Esophagus muscularis mucosa (tissue), 4 donors: Measurements from ENCODE around the gene NOS1. TPM values are rescaled to one million over a fixed set of nuclear protein-coding genes. Genes with fewer than 3 reads are reported as not detected.

ENCODE experiments used
- DNase-seq: peaks from one replicate; pipeline ENCODE4 v3.0.0-alpha.2; 2017; ENCODE audit errors: extremely low spot score
- H3K27ac ChIP-seq, 4 donors: fragments of 200-600 bp; sonication (generic); replicated peaks in 1 of 4; 1 replicate in 3 of 4; 2 replicates in 1 of 4; pipeline ENCODE4 v1.5.1; 2016 to 2019; ENCODE audit warnings: mild to moderate bottlenecking in 1 of 4
- H3K27me3 ChIP-seq, 4 donors: fragments of 200-600 bp; sonication (generic); one replicate each; pipeline versions ENCODE4 v1.5.1 to v1.6.0; 2016 to 2019
- H3K36me3 ChIP-seq, 4 donors: fragments of 200-600 bp; sonication (generic); one replicate each; pipeline ENCODE4 v1.5.1; 2016 to 2019
- H3K4me1 ChIP-seq, 4 donors: fragments of 200-600 bp; sonication (generic); one replicate each; pipeline ENCODE4 v1.5.1; 2016 to 2019
- H3K4me3 ChIP-seq, 4 donors: fragments of 200-600 bp; sonication (generic); 1 replicate in 2 of 4; 2 replicates in 2 of 4; pipeline ENCODE4 v1.5.1; 2016 to 2019; ENCODE audit warnings: mild to moderate bottlenecking in 4 of 4, moderate library complexity in 1 of 4
- H3K9me3 ChIP-seq, 4 donors: fragments of 200-600 bp; sonication (generic); 1 replicate in 3 of 4; 2 replicates in 1 of 4; pipeline ENCODE4 v1.5.1; 2016 to 2019
- EP300 ChIP-seq: sonication (generic); formaldehyde crosslinking; IDR thresholded peaks from one replicate; pipeline ENCODE4 v1.6.1; 2017; ENCODE audit warnings: antibody characterized with exemption
- POLR2A ChIP-seq: fragments of 450-650 bp; IDR thresholded peaks from one replicate; pipeline ENCODE4 v1.6.1; 2017; ENCODE audit warnings: antibody characterized with exemption, moderate library complexity, mild to moderate bottlenecking, low read depth
- POLR2AphosphoS5 ChIP-seq, 2 donors: sonication (generic); formaldehyde crosslinking; IDR thresholded peaks; one replicate each; pipeline ENCODE4 v1.6.1; 2017; ENCODE audit warnings: antibody characterized with exemption in 2 of 2
- WGBS: methylation state at CpG from one replicate; pipeline ENCODE4 v1.1.5; 2018; 5-methylcytosine and 5-hydroxymethylcytosine counted together
- intact Hi-C: fragments of 100-400 bp; cut with DNase I; formaldehyde crosslinking; loops from one replicate; pipeline ENCODE4 v1.15.1; 2023
- total RNA-seq, 4 donors: library from RNA; depleted of rRNA; stranded (reverse); fragments of >200 nt; gene quantifications; one replicate each; pipeline versions ENCODE4 v1.1.0 to v1.2.1, GENCODE V29; 2016
- TF ChIP-seq, protein P1 (sequence below), 3 experiments: fragments of 200-600 bp in 2 of 3; fragments of 450-650 bp in 1 of 3; sonication (generic) in 2 of 3; IDR thresholded peaks; one replicate each; pipeline ENCODE4 v1.5.1; 2017 to 2019; ENCODE audit warnings: antibody characterized with exemption in 3 of 3, mild to moderate bottlenecking in 2 of 3, moderate library complexity in 1 of 3

The NOS1 gene
- total RNA-seq, 4 donors from 2014 or later = 1.7 to 4.0 (median 3.1) TPM

DNA sequence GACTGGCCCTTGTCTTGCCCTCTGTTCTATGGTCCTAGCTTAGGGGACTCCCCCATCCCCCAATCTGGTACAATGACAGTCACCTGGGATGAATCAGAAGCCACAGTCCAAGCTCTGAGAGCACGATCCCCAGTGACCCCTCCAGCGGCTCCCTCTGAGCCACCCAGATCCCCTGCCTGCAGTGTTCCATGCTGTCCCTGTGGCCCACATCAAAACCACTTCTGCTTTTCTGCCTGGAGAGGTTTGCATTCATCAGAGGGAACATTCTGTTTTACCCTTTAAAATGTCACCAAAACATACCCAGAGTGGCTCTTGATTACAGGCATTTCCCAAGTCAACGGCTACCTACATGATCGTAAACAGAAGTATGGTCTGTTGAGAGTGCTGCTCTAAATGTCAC, 47.5 kb downstream of the NOS1 start:
- intact Hi-C loops = no loop called here
- no peak for TF ChIP-seq POLR2AphosphoS5 (IDR thresholded peaks at IDR 0.05)
- no peak for TF ChIP-seq POLR2A
- H3K27me3 ChIP-seq = no peaks in the 10 kb centered on the region
- WGBS = 50% methylated on average over 4 of the region's 4 CpGs
- no peaks in the 10 kb centered on the region for H3K36me3 ChIP-seq
- no peaks in the 10 kb centered on the region for H3K4me1 ChIP-seq
- H3K27ac ChIP-seq = no peak overlapping the region
- no peak overlapping the region for H3K4me3 ChIP-seq
- no peak for DNase-seq
- H3K9me3 ChIP-seq = peaks cover 0 to 20% (median 13%) of the 10 kb centered on the region in 4 donors

DNA sequence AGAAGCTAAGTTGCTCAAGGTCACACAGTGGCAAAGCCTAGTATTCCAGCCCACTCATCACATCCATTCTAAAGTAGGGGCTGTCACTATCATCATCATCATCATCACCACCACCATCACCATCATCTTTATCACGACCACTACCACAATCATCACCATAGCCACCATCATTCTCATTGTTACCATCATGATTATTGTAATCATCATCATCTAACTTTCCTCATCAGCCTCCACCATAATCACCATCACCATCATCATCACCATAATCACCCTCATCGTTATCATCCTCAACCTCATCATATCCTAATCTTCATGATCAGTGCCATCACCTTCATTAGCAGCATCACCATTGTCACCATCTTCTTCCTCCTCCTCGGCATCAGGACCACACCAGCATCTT, 48.7 kb downstream of the NOS1 start:
- 56% methylated on average over 3 of the region's 3 CpGs for WGBS
- Histone ChIP-seq H3K4me1 (no peaks in the 10 kb centered on the region), H3K36me3 (no peaks in the 10 kb centered on the region), H3K9me3 (peaks cover 0 to 20% (median 13%) of the 10 kb centered on the region in 4 donors), H3K27ac (no peak overlapping the region), H3K27me3 (no peaks in the 10 kb centered on the region), H3K4me3 (no peak overlapping the region)
- no peak for DNase-seq
- intact Hi-C loops = no loop called here
- TF ChIP-seq, protein P1, sequence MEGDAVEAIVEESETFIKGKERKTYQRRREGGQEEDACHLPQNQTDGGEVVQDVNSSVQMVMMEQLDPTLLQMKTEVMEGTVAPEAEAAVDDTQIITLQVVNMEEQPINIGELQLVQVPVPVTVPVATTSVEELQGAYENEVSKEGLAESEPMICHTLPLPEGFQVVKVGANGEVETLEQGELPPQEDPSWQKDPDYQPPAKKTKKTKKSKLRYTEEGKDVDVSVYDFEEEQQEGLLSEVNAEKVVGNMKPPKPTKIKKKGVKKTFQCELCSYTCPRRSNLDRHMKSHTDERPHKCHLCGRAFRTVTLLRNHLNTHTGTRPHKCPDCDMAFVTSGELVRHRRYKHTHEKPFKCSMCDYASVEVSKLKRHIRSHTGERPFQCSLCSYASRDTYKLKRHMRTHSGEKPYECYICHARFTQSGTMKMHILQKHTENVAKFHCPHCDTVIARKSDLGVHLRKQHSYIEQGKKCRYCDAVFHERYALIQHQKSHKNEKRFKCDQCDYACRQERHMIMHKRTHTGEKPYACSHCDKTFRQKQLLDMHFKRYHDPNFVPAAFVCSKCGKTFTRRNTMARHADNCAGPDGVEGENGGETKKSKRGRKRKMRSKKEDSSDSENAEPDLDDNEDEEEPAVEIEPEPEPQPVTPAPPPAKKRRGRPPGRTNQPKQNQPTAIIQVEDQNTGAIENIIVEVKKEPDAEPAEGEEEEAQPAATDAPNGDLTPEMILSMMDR (IDR thresholded peaks at IDR 0.05) = no peak
- TF ChIP-seq EP300 = no peak
- TF ChIP-seq POLR2AphosphoS5 (IDR thresholded peaks at IDR 0.05) = no peak
- TF ChIP-seq POLR2A = no peak

DNA sequence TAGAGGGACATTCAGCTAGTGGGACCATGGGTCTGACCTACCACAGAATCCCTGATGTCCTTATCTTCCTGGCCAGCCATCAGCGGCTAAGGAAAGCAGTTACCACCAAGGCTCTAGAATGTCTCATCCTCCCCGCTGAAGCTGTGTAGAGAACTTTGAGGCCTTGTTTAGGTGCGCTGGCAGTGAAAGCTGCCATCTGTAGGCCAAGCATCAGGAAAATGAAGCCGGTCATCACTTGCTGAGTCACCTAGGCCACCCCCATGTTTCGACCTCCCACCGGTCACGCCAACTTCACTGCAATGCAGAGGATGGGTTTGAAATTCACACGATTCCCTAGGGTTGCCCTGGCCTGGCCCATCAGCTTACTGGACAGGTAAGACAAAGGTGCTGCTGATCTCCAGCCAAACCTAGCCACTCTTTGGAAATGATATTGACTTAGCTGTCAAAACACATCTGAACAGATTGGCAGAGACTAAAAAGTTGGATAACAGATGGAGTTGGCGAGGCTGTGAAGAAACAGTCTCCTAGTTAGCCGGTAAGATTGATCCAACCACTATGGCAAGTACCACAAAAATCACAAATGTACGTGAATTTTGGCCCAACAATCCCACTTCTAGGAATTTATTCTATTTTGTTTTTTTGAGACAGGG, 52.0 kb downstream of the NOS1 start:
- H3K9me3 ChIP-seq = no peaks in the 10 kb centered on the region
- 85% methylated on average over 11 of the region's 11 CpGs for WGBS
- intact Hi-C loops = no loop called here
- H3K4me3 ChIP-seq = no peak overlapping the region
- no peaks in the 10 kb centered on the region for H3K27me3 ChIP-seq
- H3K27ac ChIP-seq = no peak overlapping the region
- TF ChIP-seq POLR2AphosphoS5 (IDR thresholded peaks at IDR 0.05) = no peak
- TF ChIP-seq, protein P1 (IDR thresholded peaks at IDR 0.05) = no peak
- TF ChIP-seq POLR2A = no peak
- TF ChIP-seq EP300 = no peak
- DNase-seq = no peak
- no peaks in the 10 kb centered on the region for H3K36me3 ChIP-seq
- H3K4me1 ChIP-seq = no peaks in the 10 kb centered on the region

DNA sequence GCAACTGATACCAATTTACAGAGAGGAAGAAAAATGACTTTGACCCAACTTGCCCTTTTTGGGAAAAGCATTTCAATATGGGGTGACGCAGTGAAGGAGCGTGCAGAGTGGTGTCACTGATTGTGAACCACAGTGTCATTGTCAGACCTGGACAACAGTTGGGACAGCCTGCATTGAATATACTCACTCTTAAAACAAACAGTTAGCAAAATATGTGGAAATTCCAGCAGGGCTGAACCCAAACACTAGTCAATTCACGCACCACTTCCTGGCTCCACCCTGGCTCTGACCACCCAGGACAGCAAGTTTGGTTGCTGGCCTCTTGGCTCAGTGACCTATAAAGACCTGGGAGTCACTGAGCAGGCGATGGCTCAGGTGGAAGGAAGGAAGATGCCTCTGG, 61.3 kb downstream of the NOS1 start:
- TF ChIP-seq, protein P1 (IDR thresholded peaks at IDR 0.05) = no peak
- TF ChIP-seq EP300 = no peak
- TF ChIP-seq POLR2A = no peak
- no peak for TF ChIP-seq POLR2AphosphoS5 (IDR thresholded peaks at IDR 0.05)
- no peaks in the 10 kb centered on the region for H3K4me1 ChIP-seq
- H3K36me3 ChIP-seq = no peaks in the 10 kb centered on the region
- 54% methylated on average over 4 of the region's 4 CpGs for WGBS
- intact Hi-C loops = no loop called here
- DNase-seq = no peak
- no peak overlapping the region for H3K4me3 ChIP-seq
- peaks cover 0 to 24% (median 0%) of the 10 kb centered on the region in 4 donors for H3K27me3 ChIP-seq
- peaks cover 0 to 10% (median 0%) of the 10 kb centered on the region in 4 donors for H3K9me3 ChIP-seq
- H3K27ac ChIP-seq = no peak overlapping the region

DNA sequence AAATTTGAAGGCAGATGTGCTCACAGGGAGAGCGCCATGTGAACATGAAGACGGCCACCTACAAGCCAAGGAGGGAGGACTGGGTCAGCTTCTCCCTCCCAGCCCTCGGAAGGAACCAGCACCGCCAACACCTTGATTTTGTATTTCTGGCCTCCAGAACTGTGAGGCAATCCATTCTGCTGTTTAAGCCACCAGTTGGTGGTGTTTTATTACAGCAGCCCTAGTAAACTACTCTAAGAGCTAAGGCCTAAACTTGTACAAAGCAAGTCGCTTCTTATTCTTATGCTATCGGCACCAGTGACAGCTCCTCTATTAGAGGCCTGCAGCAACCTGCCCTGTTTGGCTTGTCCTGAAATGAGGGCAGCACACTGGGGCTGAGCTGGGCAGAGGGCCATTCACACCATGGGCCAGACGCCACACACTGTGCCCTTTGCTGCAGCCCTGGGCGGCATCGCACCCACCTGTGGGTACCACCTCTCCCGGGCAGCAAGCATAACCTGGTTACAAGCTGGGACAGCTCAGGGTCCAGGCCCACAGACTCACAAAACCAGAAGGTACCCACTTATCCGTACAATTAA, 62.7 kb downstream of the NOS1 start:
- Histone ChIP-seq H3K9me3 (peaks cover 0 to 10% (median 0%) of the 10 kb centered on the region in 4 donors), H3K36me3 (no peaks in the 10 kb centered on the region), H3K4me1 (no peaks in the 10 kb centered on the region), H3K4me3 (no peak overlapping the region), H3K27me3 (peaks cover 0 to 30% (median 0%) of the 10 kb centered on the region in 4 donors), H3K27ac (no peak overlapping the region)
- no peak for DNase-seq
- intact Hi-C loops = no loop called here
- 91% methylated on average over 8 of the region's 11 CpGs for WGBS
- TF ChIP-seq POLR2A (no peak), POLR2AphosphoS5 (IDR thresholded peaks at IDR 0.05) (no peak), EP300 (no peak)
- TF ChIP-seq, protein P1 (IDR thresholded peaks at IDR 0.05) = no peak
